Endothelial cell (in vitro differentiated cells): Measurements from ENCODE around the gene TSPAN15. TPM values are rescaled to one million over a fixed set of nuclear protein-coding genes. Genes with fewer than 3 reads are reported as not detected.

Source experiments
- DNase-seq: peaks from one replicate; pipeline ENCODE4 v3.0.0; 2021; ENCODE audit warnings: low spot score
- H3K27ac Mint-ChIP-seq: one replicate; pipeline ENCODE4 v1.8.0; 2021; ENCODE audit warnings: mixed read lengths, inconsistent platforms; ENCODE audit not compliant: unreplicated experiment
- H3K27me3 Mint-ChIP-seq: one replicate; pipeline ENCODE4 v1.8.0; 2021; ENCODE audit warnings: mild to moderate bottlenecking, moderate library complexity, mixed read lengths, inconsistent platforms; ENCODE audit not compliant: unreplicated experiment
- H3K36me3 Mint-ChIP-seq: one replicate; pipeline ENCODE4 v1.8.0; 2021; ENCODE audit warnings: mild to moderate bottlenecking, low read depth, mixed read lengths, inconsistent platforms; ENCODE audit not compliant: unreplicated experiment
- H3K4me1 Mint-ChIP-seq: one replicate; pipeline ENCODE4 v1.8.0; 2021; ENCODE audit warnings: mild to moderate bottlenecking, mixed read lengths, inconsistent platforms; ENCODE audit not compliant: unreplicated experiment
- H3K4me3 Mint-ChIP-seq: one replicate; pipeline ENCODE4 v1.8.0; 2021; ENCODE audit warnings: mild to moderate bottlenecking, mixed read lengths, inconsistent platforms; ENCODE audit not compliant: unreplicated experiment
- H3K9me3 Mint-ChIP-seq: one replicate; pipeline ENCODE4 v1.8.0; 2021; ENCODE audit warnings: mixed read lengths, inconsistent platforms; ENCODE audit not compliant: unreplicated experiment
- total RNA-seq: library from RNA; stranded (reverse); fragmentation: NEBNext Ultra II Directional; extraction: Animal tissue kit (Norgen Biotek cat#: 25700); gene quantifications from one replicate; pipeline ENCODE4 v1.2.1, GENCODE V29; 2021; ENCODE audit not compliant: unreplicated experiment
- TF ChIP-seq, protein P1 (sequence below): fragments of 200-600 bp; sonication (generic); IDR thresholded peaks from one replicate; pipeline ENCODE4 v1.5.0; 2021; ENCODE audit warnings: antibody characterized with exemption; ENCODE audit not compliant: unreplicated experiment

Gene TSPAN15
- total RNA-seq, 1 donor from 2014 or later: 195 TPM

DNA sequence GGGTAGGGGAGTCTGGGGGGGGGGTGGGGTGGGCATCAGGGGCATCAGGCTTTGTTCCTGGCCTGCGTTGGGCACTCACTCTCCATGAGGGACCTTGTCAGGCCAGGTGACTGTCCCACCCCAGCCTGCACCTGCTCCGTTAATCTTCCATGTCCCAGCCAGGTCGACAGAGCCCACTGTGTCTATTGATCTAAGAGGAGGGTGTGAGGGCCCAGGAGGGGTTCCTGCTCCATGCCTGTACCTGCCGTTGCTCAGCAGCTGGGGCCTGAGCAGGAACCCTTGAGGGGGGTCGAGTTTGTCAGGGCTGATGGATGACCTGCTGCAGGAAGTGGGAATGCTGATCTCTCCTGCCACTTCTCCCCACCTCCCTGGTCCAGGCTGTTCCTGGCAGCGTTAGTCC lies 103.3 kb downstream of the TSPAN15 start:
- DNase-seq: no peak
- peaks cover 7% of the 10 kb centered on the region for H3K27me3 Mint-ChIP-seq
- H3K4me1 Mint-ChIP-seq: no peaks in the 10 kb centered on the region
- no peak overlapping the region for H3K27ac Mint-ChIP-seq
- TF ChIP-seq, protein P1, sequence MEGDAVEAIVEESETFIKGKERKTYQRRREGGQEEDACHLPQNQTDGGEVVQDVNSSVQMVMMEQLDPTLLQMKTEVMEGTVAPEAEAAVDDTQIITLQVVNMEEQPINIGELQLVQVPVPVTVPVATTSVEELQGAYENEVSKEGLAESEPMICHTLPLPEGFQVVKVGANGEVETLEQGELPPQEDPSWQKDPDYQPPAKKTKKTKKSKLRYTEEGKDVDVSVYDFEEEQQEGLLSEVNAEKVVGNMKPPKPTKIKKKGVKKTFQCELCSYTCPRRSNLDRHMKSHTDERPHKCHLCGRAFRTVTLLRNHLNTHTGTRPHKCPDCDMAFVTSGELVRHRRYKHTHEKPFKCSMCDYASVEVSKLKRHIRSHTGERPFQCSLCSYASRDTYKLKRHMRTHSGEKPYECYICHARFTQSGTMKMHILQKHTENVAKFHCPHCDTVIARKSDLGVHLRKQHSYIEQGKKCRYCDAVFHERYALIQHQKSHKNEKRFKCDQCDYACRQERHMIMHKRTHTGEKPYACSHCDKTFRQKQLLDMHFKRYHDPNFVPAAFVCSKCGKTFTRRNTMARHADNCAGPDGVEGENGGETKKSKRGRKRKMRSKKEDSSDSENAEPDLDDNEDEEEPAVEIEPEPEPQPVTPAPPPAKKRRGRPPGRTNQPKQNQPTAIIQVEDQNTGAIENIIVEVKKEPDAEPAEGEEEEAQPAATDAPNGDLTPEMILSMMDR: no peak
- H3K9me3 Mint-ChIP-seq: peaks cover 4% of the 10 kb centered on the region
- H3K4me3 Mint-ChIP-seq: no peak overlapping the region
- no peaks in the 10 kb centered on the region for H3K36me3 Mint-ChIP-seq

Other genes with a start within 250 kb of the TSPAN15 start
- gene HKDC1, start 231.1 kb upstream of the TSPAN15 start, total RNA-seq: 0.31 TPM
- gene HK1, start 173.0 kb upstream of the TSPAN15 start, total RNA-seq: 162 TPM
- gene TACR2, start 34.5 kb upstream of the TSPAN15 start, total RNA-seq: not detected
- not detected for gene NEUROG3, start 122.0 kb downstream of the TSPAN15 start, total RNA-seq
- 7.1 TPM for gene FAM241B, start 178.8 kb downstream of the TSPAN15 start, total RNA-seq